ENCODE measurements around the gene UGT1A10. TPM values are rescaled to one million over a fixed set of nuclear protein-coding genes. Genes with fewer than 3 reads are reported as not detected.

The UGT1A10 gene
- total RNA-seq, 1 experiment from 2014 or later, result 1.0 TPM

DNA sequence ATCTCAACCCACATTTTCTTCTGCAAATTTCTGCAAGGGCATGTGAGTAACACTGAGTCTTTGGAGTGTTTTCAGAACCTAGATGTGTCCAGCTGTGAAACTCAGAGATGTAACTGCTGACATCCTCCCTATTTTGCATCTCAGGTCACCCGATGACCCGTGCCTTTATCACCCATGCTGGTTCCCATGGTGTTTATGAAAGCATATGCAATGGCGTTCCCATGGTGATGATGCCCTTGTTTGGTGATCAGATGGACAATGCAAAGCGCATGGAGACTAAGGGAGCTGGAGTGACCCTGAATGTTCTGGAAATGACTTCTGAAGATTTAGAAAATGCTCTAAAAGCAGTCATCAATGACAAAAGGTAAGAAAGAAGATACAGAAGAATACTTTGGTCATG lies 131.8 kb downstream of the UGT1A10 start:
- Histone ChIP-seq H3K9me3 (no peaks in the 10 kb centered on the region), H3K4me3 (ENCODE audit: low read depth, low read length) (no peak overlapping the region), H3K36me3 (ENCODE audit: control insufficient read depth, insufficient read depth, low read length) (no peaks in the 10 kb centered on the region), H3K27me3 (replicated peaks; ENCODE audit: control insufficient read depth, insufficient read depth, low read length) (no peaks in the 10 kb centered on the region), H3K4me1 (no peaks in the 10 kb centered on the region)
- Mint-ChIP-seq H3K4me3 (ENCODE audit: unreplicated experiment) (no peak overlapping the region), H3K27ac (ENCODE audit: unreplicated experiment) (no peak overlapping the region), H3K27me3 (ENCODE audit: insufficient read depth, unreplicated experiment) (no peaks in the 10 kb centered on the region), H3K36me3 (ENCODE audit: insufficient read depth, unreplicated experiment) (peaks cover 23% of the 10 kb centered on the region), H3K4me1 (ENCODE audit: low read depth, unreplicated experiment) (peaks cover 9% of the 10 kb centered on the region), H3K9me3 (ENCODE audit: unreplicated experiment) (no peaks in the 10 kb centered on the region)
- CTCF ChIA-PET, result no interaction called here
- POLR2A ChIA-PET, result no interaction called here
- no TSS peak for BruUV-seq (replicated peaks)
- no peak for TF ChIP-seq CTCF (IDR thresholded peaks at IDR 0.05; ENCODE audit: insufficient read depth in 1 of 2, low read depth in 1 of 2, low read length in 1 of 2, severe bottlenecking in 1 of 2, unreplicated experiment in 1 of 2)
- intact Hi-C loops (cut with micrococcal nuclease; ENCODE audit: unreplicated experiment), result no loop called here
- no peak for DNase-seq

DNA sequence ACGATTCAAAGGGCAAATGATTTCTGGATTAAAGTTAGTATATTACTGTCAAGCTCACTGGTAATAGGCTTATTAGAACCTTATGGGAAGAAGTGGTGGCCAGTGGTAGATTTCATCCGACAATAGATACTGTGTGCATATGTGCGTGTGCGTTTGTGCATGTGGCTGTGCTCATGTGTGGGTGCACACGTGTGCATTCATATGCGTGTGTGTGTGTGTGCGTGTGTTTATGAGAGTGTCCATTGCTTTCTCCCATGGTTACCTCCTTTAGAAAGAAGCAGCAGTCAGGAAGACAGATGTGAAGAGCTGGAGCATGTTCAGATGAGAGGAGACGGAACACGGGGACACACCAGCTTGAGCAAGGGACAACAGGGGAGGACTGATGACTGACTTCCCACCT lies 133.0 kb downstream of the UGT1A10 start:
- Histone ChIP-seq H3K36me3 (ENCODE audit: control insufficient read depth, insufficient read depth, low read length) (no peaks in the 10 kb centered on the region), H3K4me1 (no peaks in the 10 kb centered on the region), H3K9me3 (no peaks in the 10 kb centered on the region), H3K27me3 (replicated peaks; ENCODE audit: control insufficient read depth, insufficient read depth, low read length) (no peaks in the 10 kb centered on the region), H3K4me3 (ENCODE audit: low read depth, low read length) (no peak overlapping the region)
- Mint-ChIP-seq H3K36me3 (ENCODE audit: insufficient read depth, unreplicated experiment) (peaks cover 14% of the 10 kb centered on the region), H3K4me3 (ENCODE audit: unreplicated experiment) (no peak overlapping the region), H3K27ac (ENCODE audit: unreplicated experiment) (no peak overlapping the region), H3K9me3 (ENCODE audit: unreplicated experiment) (no peaks in the 10 kb centered on the region), H3K4me1 (ENCODE audit: low read depth, unreplicated experiment) (peaks cover under 1% of the 10 kb centered on the region), H3K27me3 (ENCODE audit: insufficient read depth, unreplicated experiment) (no peaks in the 10 kb centered on the region)
- TF ChIP-seq CTCF (IDR thresholded peaks at IDR 0.05; ENCODE audit: insufficient read depth in 1 of 2, low read depth in 1 of 2, low read length in 1 of 2, severe bottlenecking in 1 of 2, unreplicated experiment in 1 of 2), result no peak
- no TSS peak for BruUV-seq (replicated peaks)
- ChIA-PET POLR2A (no interaction called here), CTCF (no interaction called here)
- intact Hi-C loops (cut with micrococcal nuclease; ENCODE audit: unreplicated experiment), result no loop called here
- no peak for DNase-seq

DNA sequence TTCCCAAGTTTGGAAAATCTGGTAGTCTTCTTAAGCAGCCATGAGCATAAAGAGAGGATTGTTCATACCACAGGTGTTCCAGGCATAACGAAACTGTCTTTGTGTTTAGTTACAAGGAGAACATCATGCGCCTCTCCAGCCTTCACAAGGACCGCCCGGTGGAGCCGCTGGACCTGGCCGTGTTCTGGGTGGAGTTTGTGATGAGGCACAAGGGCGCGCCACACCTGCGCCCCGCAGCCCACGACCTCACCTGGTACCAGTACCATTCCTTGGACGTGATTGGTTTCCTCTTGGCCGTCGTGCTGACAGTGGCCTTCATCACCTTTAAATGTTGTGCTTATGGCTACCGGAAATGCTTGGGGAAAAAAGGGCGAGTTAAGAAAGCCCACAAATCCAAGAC lies 135.9 kb downstream of the UGT1A10 start:
- CTCF ChIA-PET, result no interaction called here
- no peak for DNase-seq
- BruUV-seq (replicated peaks), result no TSS peak
- Histone ChIP-seq H3K36me3 (ENCODE audit: control insufficient read depth, insufficient read depth, low read length) (no peaks in the 10 kb centered on the region), H3K27me3 (replicated peaks; ENCODE audit: control insufficient read depth, insufficient read depth, low read length) (no peaks in the 10 kb centered on the region), H3K4me3 (ENCODE audit: low read depth, low read length) (no peak overlapping the region), H3K4me1 (no peaks in the 10 kb centered on the region), H3K9me3 (no peaks in the 10 kb centered on the region)
- Mint-ChIP-seq H3K27ac (ENCODE audit: unreplicated experiment) (no peak overlapping the region), H3K4me1 (ENCODE audit: low read depth, unreplicated experiment) (no peaks in the 10 kb centered on the region), H3K4me3 (ENCODE audit: unreplicated experiment) (no peak overlapping the region), H3K36me3 (ENCODE audit: insufficient read depth, unreplicated experiment) (peaks cover 25% of the 10 kb centered on the region), H3K27me3 (ENCODE audit: insufficient read depth, unreplicated experiment) (no peaks in the 10 kb centered on the region), H3K9me3 (ENCODE audit: unreplicated experiment) (peaks cover 10% of the 10 kb centered on the region)
- no peak for TF ChIP-seq CTCF (IDR thresholded peaks at IDR 0.05; ENCODE audit: insufficient read depth in 1 of 2, low read depth in 1 of 2, low read length in 1 of 2, severe bottlenecking in 1 of 2, unreplicated experiment in 1 of 2)
- POLR2A ChIA-PET, result no interaction called here
- intact Hi-C loops (cut with micrococcal nuclease; ENCODE audit: unreplicated experiment), result no loop called here
